PC-3 (cell line): ENCODE measurements around the gene SLC12A3. TPM values are rescaled to one million over a fixed set of nuclear protein-coding genes. Genes with fewer than 3 reads are reported as not detected.

Experiments
- ATAC-seq: fragments of 200-7000 bp; cut with Tn5 transposase; 2 replicates; pipeline ENCODE4 v1.9.1; 2020; ENCODE audit warnings: mild to moderate bottlenecking, moderate library complexity
- BruUV-seq: library from RNA; stranded (reverse); fragments of 400-500 nt; replicated peaks from 2 replicates; lab custom pipeline; 2021; lab: Mats Ljungman, UMichigan
- CTCF ChIA-PET: fragments of 300-600 bp; sonication (Branson Sonifier 250); formaldehyde crosslinking; loops from one replicate; lab custom pipeline; 2022; ENCODE audit warnings: antibody characterized with exemption; lab: Charles Lee
- POLR2A ChIA-PET: fragments of 300-600 bp; sonication (Branson Sonifier 250); formaldehyde crosslinking; loops from one replicate; lab custom pipeline; 2022; ENCODE audit warnings: antibody characterized with exemption; ENCODE audit not compliant: unreplicated experiment; lab: Charles Lee
- DNase-seq: peaks from one replicate; pipeline ENCODE4 v3.0.0-alpha.2; 2015
- H2AFZ ChIP-seq: fragments of 300-600 bp; sonication (generic); 2 replicates; pipeline ENCODE4 v1.6.0; 2016; ENCODE audit warnings: antibody characterized with exemption, low read length
- H3F3A ChIP-seq: fragments of 300-600 bp; sonication (generic); one replicate; pipeline ENCODE4 v1.6.0; 2017; ENCODE audit warnings: antibody characterized with exemption, low read length, control low read depth, mild to moderate bottlenecking; ENCODE audit not compliant: unreplicated experiment
- H3K27ac ChIP-seq: fragments of 300-600 bp; sonication (generic); 2 replicates; pipeline ENCODE4 v1.5.1; 2016; ENCODE audit warnings: mild to moderate bottlenecking, low read length
- H3K27me3 ChIP-seq: fragments of 300-600 bp; sonication (generic); 2 replicates; pipeline ENCODE4 v1.6.1; 2016; ENCODE audit warnings: low read length, mixed read lengths
- H3K36me3 ChIP-seq: fragments of 300-600 bp; sonication (generic); 2 replicates; pipeline ENCODE4 v1.6.1; 2016; ENCODE audit warnings: low read depth, mixed run types, low read length, mixed read lengths
- H3K4me1 ChIP-seq: fragments of 300-600 bp; sonication (generic); 2 replicates; pipeline ENCODE4 v1.5.1; 2016; ENCODE audit warnings: low read length; ENCODE audit not compliant: insufficient read depth
- H3K4me2 ChIP-seq: fragments of 300-600 bp; sonication (generic); 2 replicates; pipeline ENCODE4 v1.6.0; 2016; ENCODE audit warnings: low read length
- H3K4me3 ChIP-seq: fragments of 300-600 bp; sonication (generic); 2 replicates; pipeline ENCODE4 v1.5.1; 2016; ENCODE audit warnings: mild to moderate bottlenecking, low read length, mixed read lengths
- H3K79me2 ChIP-seq: fragments of 300-600 bp; sonication (generic); 2 replicates; pipeline ENCODE4 v1.6.1; 2017; ENCODE audit warnings: low read length, mixed read lengths
- H3K9ac ChIP-seq: fragments of 300-600 bp; sonication (generic); 2 replicates; pipeline ENCODE4 v1.6.0; 2016; ENCODE audit warnings: mild to moderate bottlenecking, low read length
- H3K9me2 ChIP-seq: fragments of 300-600 bp; sonication (generic); replicated peaks from 2 replicates; pipeline ENCODE4 v1.6.1; 2016; ENCODE audit warnings: mixed run types, low read length, mixed read lengths
- H3K9me3 ChIP-seq: fragments of 300-600 bp; sonication (generic); 2 replicates; pipeline ENCODE4 v1.6.1; 2016; ENCODE audit warnings: low read length, mixed read lengths
- H4K20me1 ChIP-seq: fragments of 300-600 bp; sonication (generic); 2 replicates; pipeline ENCODE4 v1.6.1; 2016; ENCODE audit warnings: low read length, mixed read lengths
- EZH2 ChIP-seq: fragments of 300-600 bp; sonication (generic); IDR thresholded peaks from one replicate; pipeline ENCODE4 v1.6.1; 2017; ENCODE audit warnings: antibody characterized with exemption, mild to moderate bottlenecking, low read length; ENCODE audit not compliant: unreplicated experiment
- EZH2phosphoT487 ChIP-seq: fragments of 300-600 bp; sonication (generic); IDR thresholded peaks from 2 replicates; pipeline ENCODE4 v1.6.1; 2018; ENCODE audit warnings: mild to moderate bottlenecking, antibody characterized with exemption, low read length, borderline replicate concordance
- intact Hi-C: fragments of 100-400 bp; cut with micrococcal nuclease; formaldehyde crosslinking; loops from 2 replicates; pipeline ENCODE4 v1.9.0; 2023
- total RNA-seq: library from RNA; depleted of rRNA; stranded (reverse); fragments of >200 nt; gene quantifications from 2 replicates; pipeline ENCODE4 v1.2.3, GENCODE V29; 2014
- TF ChIP-seq, protein P1 (sequence below): fragments of 300-600 bp; sonication (generic); conservative IDR thresholded peaks from 2 replicates; pipeline ENCODE4 v1.5.1; 2017; ENCODE audit warnings: antibody characterized with exemption, low read depth, mild to moderate bottlenecking, low read length

Gene SLC12A3
- total RNA-seq, 1 experiment from 2014 or later: not detected

DNA sequence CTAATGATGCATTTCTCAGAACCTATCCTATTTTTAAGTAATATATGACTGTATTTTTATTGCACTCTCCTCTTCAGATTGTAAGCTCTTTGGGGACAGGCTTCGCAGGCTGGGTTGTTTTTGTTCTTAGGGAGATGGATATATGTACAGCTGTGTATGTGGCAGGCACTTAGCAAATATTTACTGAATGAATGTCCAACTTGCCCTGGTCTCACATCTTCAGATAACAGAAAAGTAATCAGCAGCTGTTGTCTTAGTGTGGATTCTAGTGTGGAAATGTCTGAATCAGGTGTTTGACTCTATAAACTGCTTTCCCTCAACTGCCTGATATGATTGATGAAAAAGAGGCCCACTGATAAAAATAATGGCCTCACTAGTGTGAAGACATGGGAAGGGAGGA lies 47.1 kb upstream of the SLC12A3 start:
- no peak overlapping the region for H3K27ac ChIP-seq
- intact Hi-C loops: no loop called here
- no peaks in the 10 kb centered on the region for H3K27me3 ChIP-seq
- peaks cover 6% of the 10 kb centered on the region for H3K4me1 ChIP-seq
- H4K20me1 ChIP-seq: no peaks in the 10 kb centered on the region
- H3K4me2 ChIP-seq: no peak overlapping the region
- ChIA-PET CTCF (no interaction called here), POLR2A (interaction anchor here (0.6 kb wide), 1 partner anchor 12 kb away, joined by 3 read pairs; no protein-coding TSS in a partner anchor)
- H3K36me3 ChIP-seq: no peaks in the 10 kb centered on the region; the same call in 1 of the 2 replicates
- H3K9me2 ChIP-seq: no peaks in the 10 kb centered on the region
- no peak overlapping the region for H3K4me3 ChIP-seq
- no TSS peak for BruUV-seq
- H3K79me2 ChIP-seq: no peaks in the 10 kb centered on the region; the same call in 1 of the 2 replicates
- no peak for TF ChIP-seq EZH2phosphoT487
- TF ChIP-seq EZH2: no peak
- TF ChIP-seq, protein P1, sequence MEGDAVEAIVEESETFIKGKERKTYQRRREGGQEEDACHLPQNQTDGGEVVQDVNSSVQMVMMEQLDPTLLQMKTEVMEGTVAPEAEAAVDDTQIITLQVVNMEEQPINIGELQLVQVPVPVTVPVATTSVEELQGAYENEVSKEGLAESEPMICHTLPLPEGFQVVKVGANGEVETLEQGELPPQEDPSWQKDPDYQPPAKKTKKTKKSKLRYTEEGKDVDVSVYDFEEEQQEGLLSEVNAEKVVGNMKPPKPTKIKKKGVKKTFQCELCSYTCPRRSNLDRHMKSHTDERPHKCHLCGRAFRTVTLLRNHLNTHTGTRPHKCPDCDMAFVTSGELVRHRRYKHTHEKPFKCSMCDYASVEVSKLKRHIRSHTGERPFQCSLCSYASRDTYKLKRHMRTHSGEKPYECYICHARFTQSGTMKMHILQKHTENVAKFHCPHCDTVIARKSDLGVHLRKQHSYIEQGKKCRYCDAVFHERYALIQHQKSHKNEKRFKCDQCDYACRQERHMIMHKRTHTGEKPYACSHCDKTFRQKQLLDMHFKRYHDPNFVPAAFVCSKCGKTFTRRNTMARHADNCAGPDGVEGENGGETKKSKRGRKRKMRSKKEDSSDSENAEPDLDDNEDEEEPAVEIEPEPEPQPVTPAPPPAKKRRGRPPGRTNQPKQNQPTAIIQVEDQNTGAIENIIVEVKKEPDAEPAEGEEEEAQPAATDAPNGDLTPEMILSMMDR: no peak
- no peak overlapping the region for H2AFZ ChIP-seq
- no peak for DNase-seq
- no peak overlapping the region for H3K9ac ChIP-seq
- no peak for ATAC-seq
- no peaks in the 10 kb centered on the region for H3F3A ChIP-seq
- H3K9me3 ChIP-seq: no peaks in the 10 kb centered on the region

DNA sequence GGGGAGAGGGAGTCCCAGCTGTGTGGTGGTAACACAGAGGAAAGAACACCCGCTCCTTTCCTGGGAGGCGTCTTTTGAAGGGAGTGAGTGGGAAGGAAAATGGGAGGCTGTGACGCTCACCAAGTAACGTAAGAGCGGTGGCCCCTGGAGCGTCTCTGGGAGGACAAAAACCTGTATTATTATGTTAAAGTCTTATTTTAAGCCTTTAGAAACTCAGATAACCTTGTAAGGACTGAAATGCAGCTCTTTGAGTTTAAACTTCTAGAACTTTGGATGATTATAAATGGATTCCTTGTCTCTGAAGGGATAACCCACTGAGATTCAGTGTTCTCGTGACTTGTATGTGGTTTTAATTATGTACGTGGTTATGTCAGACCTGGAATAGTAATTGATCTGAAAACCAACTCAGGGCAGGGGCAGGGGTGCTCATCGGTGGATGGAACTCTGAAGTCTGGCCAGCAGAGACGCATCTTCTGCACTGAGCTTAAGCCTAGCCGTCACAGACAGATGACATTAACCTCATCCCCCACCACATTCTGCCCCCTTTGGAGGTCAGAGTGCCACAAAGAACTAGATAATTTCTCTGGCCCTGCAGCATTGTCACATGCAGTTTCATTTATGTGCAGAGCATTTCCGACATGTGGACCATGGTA lies 41.8 kb upstream of the SLC12A3 start:
- Histone ChIP-seq H3K27ac (no peak overlapping the region), H3K9me2 (no peaks in the 10 kb centered on the region), H3K27me3 (no peaks in the 10 kb centered on the region), H3K4me2 (no peak overlapping the region), H3F3A (no peaks in the 10 kb centered on the region), H3K36me3 (peaks cover 11% of the 10 kb centered on the region; the same call in 1 of the 2 replicates), H4K20me1 (no peaks in the 10 kb centered on the region), H3K4me3 (no peak overlapping the region), H2AFZ (no peak overlapping the region), H3K79me2 (no peaks in the 10 kb centered on the region), H3K4me1 (no peaks in the 10 kb centered on the region), H3K9ac (no peak overlapping the region), H3K9me3 (no peaks in the 10 kb centered on the region)
- ChIA-PET CTCF (no interaction called here), POLR2A (no interaction called here)
- intact Hi-C loops: no loop called here
- BruUV-seq: no TSS peak
- ATAC-seq: no peak
- DNase-seq: no peak
- TF ChIP-seq, protein P1: no peak
- TF ChIP-seq EZH2phosphoT487: no peak
- no peak for TF ChIP-seq EZH2

DNA sequence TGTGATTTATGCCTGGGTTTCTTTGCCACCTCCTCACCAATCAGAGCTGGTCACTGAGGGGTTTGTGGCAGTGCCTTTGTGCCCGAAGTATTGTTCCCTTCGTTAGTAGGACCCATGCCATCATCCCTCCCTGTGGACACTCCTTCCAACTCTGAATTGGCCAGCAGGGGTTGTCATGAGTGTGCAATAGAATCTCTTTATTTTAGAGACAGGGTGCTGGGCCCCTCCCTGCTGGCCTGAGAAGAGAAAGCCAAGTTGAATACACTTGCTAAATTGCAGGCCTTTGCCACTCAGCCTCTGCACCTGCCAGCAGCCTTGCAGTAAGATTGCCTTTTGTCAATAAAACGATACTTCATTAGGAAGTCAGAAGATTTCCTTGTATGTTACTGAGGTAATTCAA lies 40.7 kb upstream of the SLC12A3 start:
- Histone ChIP-seq H4K20me1 (no peaks in the 10 kb centered on the region), H3K9me2 (no peaks in the 10 kb centered on the region), H3K4me1 (no peaks in the 10 kb centered on the region), H3F3A (no peaks in the 10 kb centered on the region), H3K79me2 (no peaks in the 10 kb centered on the region), H3K9me3 (no peaks in the 10 kb centered on the region), H3K36me3 (peaks cover 16% of the 10 kb centered on the region; the same call in 1 of the 2 replicates), H3K4me3 (no peak overlapping the region), H3K27me3 (no peaks in the 10 kb centered on the region), H2AFZ (no peak overlapping the region), H3K27ac (no peak overlapping the region), H3K9ac (no peak overlapping the region), H3K4me2 (no peak overlapping the region)
- ATAC-seq (peak; percentile 57), DNase-seq (no peak)
- CTCF ChIA-PET: no interaction called here
- TF ChIP-seq, protein P1: no peak
- no peak for TF ChIP-seq EZH2
- no peak for TF ChIP-seq EZH2phosphoT487
- POLR2A ChIA-PET: no interaction called here
- intact Hi-C loops: no loop called here
- no TSS peak for BruUV-seq
